WI38 (cell line): ENCODE data around the gene ARX.

ENCODE experiments used
- H3K4me3 ChIP-seq: 2 replicates; pipeline ENCODE4 v1.5.1; 2011; ENCODE audit warnings: low read depth, mild to moderate bottlenecking, control low read depth, low read length
- CTCF ChIP-seq: IDR thresholded peaks from 2 replicates; pipeline ENCODE4 v1.5.1; 2012; ENCODE audit warnings: low read depth, mild to moderate bottlenecking, control low read depth, low read length

Gene ARX

GRCh38 chrX:25015486-25016360, at the start of gene ARX:
Gene ARX (minus strand): TSS chrX:25015965. CDS start chrX:25015737, 228 bp downstream.
- no peak within 1 kb of the TSS for H3K4me3 ChIP-seq
- no peak for TF ChIP-seq CTCF

GRCh38 chrX:25059273-25059672, 43.5 kb upstream of the ARX start:
- H3K4me3 ChIP-seq = no peak overlapping the region
- no peak for TF ChIP-seq CTCF

GRCh38 chrX:25052798-25053534, 37.2 kb upstream of the ARX start:
- no peak overlapping the region for H3K4me3 ChIP-seq
- no peak for TF ChIP-seq CTCF

GRCh38 chrX:25049971-25050370, 34.2 kb upstream of the ARX start:
- no peak for TF ChIP-seq CTCF
- no peak overlapping the region for H3K4me3 ChIP-seq

GRCh38 chrX:25049357-25049756, 33.6 kb upstream of the ARX start:
- no peak for TF ChIP-seq CTCF

GRCh38 chrX:25048178-25048577, 32.4 kb upstream of the ARX start:
- TF ChIP-seq CTCF = no peak

More at GRCh38 chrX:25049357-25049756, 33.6 kb upstream of the ARX start:
- no peak overlapping the region for H3K4me3 ChIP-seq

GRCh38 chrX:25043192-25043591, 27.4 kb upstream of the ARX start:
- no peak overlapping the region for H3K4me3 ChIP-seq
- no peak for TF ChIP-seq CTCF

More at GRCh38 chrX:25048178-25048577, 32.4 kb upstream of the ARX start:
- no peak overlapping the region for H3K4me3 ChIP-seq
